Lung microvascular endothelial cell (primary cell): ENCODE results near the gene HGFAC. TPM values are rescaled to one million over a fixed set of nuclear protein-coding genes. Genes with fewer than 3 reads are reported as not detected.

Experiments used
- DNase-seq, 2 donors: peaks; one replicate each; pipeline versions ENCODE4 v3.0.0 to v3.0.0-alpha.2; 2010; ENCODE audit warnings: low read depth in 2 of 2
- total RNA-seq: library from RNA; depleted of rRNA; stranded (reverse); fragments of >200 nt; gene quantifications from 2 replicates; pipeline ENCODE4 v1.2.1, GENCODE V29; 2014

The HGFAC gene
- total RNA-seq, 1 donor from 2014 or later: 0.20 TPM

DNA sequence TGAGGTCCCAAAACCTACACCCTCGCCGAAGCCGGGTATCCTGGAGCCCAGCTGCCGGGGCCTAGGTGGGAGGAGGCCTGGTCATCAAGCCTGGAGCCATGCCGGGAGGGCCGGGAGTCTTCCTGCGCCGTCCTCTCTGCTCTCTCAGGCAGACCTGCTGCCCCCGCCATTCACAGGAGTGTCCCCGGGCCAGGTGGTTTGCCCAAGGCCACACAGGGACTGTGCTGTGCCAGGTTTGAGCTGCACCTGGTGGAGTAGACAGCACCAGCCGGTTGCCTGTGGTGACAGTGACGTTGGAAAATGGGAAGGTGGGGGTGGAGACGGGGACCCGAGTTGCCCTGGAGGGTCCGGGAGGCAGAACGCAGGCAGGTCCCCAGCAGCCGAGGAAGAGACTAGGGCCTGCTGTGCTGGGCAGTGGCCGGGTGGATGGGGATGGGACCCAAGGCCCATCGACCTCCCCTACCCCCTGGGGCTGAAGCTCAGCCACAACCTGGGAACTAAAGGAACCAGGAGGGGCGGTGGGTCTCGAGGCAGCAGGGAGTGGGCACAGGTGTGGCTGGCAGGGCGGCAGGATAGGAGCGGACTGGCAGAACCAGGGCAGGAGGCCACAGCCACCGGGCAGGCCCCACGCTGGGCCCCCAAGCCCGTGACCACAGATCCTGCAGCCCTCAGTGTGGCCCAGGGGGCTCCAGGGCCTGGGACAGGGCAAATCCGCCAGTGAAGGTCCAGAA, 30.8 kb downstream of the HGFAC start:
- DNase-seq: no peak

DNA sequence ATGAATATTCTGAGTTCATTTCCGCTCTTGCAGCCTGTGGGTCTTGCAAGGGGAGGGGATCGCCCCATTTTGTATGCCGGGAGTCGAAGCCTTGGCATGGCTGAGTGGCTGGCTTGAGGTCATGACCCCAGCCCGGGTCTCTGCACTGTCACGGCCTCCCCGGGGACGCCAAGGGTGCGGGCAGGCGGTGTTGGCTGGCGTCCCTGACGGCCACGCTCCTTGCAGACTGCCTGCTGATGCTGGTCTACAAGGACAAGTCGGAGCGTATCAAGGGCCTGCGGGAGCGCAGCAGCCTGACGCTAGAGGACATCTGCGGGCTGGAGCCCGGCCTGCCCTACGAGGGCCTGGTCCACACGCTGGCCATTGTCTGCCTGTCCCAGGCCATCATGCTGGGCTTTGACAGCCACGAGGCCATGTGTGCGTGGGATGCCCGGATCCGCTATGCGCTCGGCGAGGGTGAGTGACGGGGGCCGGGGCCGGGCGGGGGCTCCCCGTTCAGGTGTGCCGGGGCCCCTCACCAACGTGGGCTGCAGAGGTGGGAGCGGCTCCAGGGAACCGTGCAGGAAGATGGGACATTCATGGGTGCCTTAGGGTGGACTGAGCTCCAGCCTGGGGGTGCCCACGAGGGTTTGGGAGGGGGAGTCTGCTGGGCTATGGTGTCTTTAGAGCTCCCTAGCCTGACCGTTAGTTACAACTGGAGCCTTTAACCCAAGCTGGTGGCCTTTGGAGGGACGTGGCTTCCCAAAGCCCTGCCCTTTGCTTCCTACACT, 31.6 kb downstream of the HGFAC start:
- DNase-seq: no peak

DNA sequence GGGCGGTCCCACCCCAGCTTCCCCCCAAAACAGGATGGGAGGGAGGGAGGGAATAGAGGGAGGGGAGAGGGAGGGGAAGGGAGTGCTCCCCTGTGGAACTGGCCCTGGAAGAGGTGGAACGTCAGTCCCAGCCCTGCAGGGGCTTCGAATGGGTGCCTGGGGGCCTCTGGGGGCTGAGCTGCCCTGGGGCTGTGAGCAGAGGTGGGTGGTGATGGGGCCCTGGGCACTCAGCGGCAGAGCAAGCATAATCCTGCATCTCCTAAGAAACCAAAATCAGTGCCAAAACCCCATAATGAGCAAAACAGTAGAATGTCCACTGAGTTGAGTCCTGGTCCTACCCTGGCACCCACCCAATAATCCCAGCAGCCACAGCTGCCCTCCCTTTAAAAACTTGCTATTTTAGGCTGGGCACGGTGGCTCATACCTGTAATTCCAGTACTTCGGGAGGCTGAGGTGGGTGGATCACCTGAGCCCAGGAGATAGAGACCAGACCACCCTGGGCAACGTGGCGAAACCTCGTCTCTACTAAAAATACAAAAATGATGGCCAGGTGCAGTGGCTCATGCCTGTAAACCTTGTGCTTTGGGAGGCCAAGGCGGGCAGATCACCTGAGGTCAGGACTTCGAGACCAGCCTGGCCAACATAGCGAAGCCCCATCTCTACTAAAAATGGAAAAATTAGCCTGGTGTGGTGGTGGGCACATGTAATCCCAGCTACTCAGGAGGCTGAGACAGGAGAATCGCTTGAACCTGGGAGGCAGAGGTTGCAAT, 32.4 kb downstream of the HGFAC start:
- no peak for DNase-seq

DNA sequence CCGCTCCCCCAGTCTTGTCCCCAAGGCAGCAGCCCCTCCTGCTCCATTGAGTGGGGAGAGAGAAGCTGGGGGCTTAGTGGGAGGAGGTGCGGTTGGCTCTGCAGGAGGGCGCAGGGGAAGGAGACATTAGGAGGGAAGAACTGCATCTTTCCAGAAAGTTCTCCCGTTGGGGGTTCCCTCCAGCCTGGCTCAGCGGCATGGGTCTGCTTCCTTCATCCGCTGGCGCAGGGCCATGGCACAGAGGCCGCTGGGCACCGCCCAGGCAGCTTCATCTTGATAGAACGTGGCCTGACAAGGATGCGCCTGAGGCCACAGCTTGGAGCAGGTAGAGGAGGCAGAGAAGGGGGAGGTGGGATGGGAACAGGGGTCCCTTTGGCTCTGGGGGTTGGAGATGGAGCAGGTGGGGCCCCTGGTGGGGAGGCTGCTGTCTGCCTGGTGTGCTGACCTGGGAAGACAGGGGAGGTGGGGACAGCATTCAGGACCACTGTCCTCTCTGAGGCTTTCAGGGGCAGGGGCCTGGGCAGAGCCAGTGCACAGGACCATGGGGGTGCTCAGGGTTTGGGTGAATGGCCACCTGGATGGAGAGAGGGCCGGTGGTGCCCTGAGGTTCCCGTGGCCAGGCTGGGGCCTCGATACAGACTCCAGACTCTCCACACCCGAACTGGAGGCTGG, 33.4 kb downstream of the HGFAC start:
- no peak for DNase-seq

DNA sequence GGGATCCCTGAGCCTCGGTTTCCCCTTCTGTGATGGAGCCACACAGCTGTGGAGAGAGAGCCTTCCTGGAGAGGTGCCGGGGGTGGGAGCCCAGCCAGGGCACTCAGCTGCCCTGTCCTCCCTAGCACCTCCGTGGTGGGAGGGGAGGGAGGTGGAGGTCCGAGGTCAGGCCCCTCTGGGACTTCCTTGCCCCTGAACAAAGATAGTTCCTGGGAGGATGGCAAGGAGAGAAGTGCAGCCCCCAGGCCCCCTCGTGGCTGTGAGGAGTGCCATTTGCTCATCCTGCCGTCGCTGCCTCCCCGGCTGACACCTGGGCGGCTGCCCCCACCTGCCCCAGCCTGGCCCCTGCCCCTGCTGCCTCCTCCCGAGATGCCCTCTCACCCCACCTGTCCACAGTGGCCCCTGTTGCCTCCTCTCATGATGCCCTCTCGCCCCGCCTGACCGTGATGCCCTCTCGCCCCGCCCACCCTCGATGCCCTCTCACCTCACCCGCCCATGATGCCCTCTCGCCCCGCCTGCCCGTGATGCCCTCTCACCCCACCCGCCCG, 34.0 kb downstream of the HGFAC start:
- no peak for DNase-seq

DNA sequence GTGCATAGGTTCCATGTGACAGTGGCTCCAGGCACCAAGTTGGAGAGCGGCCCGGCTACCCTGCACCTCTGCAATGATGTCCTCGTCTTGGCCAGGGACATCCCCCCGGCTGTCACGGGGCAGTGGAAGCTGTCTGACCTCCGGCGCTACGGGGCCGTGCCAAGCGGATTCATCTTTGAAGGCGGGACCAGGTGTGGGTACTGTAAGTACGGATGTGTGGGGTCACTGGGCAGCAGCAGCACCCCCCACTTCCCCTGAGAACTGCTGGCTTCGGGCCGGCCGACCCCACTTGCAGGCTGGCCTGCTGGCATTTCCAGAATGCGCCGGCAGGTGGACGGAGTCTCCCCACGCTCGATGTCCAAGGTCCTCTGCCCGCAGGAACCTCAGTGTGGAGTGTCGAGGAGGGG, 34.6 kb downstream of the HGFAC start:
- no peak for DNase-seq

DNA sequence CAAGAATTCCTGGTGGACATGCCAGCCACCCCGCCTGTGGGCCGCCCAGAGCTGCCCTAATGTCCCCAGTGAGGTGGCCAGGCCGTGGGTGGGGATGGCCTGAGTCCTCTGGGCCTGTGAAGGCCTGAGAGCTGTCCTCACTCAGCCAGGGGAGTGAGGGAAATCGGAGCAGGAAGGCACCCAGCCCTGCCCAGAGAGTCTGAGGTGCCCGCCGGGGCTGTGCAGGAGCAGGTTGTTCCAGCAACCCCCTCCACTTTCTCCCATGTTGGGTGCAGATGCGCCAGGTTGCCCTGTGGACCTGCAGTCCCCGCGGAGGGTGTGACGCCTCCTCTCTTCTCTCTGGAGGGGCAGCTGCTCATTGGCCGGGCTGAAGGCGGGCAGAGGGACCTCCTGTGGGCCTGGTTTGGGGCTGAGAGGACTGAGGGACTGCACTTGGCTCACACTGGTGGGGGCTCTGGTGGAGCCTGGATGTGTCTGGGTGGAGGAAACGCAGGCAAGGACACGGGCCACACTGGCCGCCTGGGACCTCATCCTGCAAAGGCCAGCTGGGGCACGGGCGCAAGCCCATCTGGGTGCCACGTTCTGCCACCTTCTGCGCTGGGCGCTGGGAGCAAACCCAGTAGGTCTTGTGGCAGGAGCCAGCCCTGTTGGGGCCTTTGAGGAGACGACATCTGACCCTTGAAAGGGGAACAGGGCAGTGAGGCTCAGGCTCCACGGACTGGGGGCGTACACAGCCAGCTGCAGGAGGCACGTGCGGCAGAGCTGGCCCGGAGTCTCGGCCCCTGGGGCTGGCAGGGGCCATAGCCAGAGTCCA, 35.4 kb downstream of the HGFAC start:
- DNase-seq: no peak

DNA sequence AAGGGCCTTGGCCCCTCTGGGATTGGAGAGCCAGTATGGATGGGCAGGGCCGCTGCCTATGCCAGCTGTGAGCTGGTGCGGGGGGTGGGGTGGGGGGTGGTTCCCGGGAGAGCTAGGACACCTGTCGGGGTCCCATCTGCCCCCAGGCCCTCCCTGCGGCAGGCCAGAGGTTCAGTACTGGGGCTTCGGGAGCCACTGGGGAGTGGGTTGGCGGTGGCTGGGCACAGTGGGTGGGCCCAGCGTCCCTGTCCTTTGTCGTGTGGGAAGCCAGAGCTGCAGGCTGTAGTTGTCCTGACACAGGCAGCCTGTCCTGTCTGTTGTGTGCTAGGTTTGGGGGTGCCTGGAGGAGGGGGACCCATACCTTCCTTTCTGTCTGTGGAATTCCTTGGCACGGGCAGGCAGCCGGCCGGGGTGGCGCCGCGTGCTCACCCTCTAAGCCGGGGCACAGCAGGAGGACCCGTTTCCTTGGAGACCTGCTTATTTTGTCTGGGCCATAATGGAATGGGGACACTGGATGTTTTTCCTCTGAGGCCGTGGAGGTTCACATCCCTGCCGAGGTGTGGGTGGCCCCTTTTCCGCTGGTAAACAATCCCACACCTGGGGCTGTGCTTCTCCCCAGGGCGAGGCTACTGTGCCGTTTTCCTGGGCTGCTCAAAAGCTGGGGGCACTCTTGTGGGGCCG, 36.1 kb downstream of the HGFAC start:
- no peak for DNase-seq

DNA sequence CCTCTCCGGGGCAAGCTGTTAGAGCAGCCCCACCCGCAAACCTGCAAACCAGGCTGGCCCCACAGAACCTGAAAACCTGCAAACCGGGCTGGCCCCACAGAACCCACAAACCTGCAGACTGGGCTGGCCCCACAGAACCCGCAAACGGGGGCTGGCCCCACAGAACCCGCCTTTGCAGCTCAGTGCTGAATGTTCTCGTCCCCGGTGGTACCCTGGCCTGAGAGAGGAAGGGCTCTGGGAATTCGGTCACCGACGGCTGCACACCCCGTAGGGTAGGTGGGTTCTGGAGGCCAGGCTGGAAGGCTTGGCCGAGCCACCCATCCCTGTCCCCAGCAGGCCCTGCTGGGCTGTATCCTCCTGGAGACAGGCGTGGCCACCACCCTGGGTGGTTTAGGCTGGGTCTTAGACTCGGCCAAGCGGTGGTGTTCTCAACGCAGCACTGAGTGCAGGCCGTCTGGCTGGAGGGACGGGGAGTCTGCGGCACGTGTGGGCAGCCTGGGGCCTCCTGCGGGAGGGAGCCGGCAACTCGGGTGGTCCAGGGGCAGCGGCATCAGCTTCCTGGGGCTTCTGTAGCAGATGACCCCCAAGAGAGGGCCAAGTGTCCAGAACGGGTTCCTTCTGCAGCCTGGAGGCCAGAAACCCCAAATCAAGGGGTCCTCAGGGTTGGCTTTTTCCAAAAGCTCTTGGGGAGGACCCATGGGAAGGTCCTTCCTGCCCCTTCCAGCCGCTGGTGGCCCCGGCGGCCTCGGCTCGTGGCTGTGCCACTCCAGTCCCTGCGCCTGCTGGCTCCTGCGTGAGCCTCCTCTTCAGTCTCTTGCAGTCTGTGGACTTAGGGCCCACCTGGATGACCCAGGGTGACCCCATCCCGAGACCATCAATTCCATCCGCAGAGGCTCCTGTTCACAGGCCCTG, 36.9 kb downstream of the HGFAC start:
- DNase-seq: no peak

DNA sequence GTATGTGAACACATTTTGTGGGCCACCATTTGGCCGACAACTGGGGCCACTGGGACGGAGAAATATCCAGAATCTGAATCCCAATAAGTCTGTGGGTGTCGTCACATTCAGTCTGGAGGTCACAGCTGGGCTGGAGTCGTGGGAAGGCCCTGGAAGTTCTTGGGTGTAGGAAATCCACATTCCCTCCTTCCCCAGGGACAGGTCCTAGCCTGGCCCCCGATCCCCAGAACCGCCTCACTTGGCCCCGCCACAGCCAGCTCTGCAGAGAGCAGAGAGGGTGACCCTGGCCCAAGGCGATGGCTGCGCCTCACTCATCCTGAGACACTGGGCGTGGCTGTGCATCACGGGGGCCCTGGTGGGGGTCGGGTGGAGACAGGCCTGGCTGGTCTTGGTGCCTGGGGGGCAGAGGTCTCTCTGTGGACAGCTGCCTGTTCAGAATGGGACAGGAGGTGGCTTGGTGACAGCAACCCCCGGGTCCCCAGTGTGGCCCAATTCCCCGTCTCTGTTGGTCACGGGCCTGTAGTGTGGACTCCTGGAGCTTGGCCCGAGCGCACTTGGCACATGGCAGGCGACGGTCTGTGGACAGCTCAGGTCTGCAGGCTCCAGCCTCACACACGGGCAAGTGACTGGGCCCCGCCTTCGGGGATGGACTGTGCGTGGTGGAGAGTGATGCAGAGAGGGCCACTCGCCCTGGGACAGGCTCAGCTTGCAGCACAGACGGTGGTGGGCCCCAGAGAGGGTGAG, 37.8 kb downstream of the HGFAC start:
- DNase-seq: no peak

DNA sequence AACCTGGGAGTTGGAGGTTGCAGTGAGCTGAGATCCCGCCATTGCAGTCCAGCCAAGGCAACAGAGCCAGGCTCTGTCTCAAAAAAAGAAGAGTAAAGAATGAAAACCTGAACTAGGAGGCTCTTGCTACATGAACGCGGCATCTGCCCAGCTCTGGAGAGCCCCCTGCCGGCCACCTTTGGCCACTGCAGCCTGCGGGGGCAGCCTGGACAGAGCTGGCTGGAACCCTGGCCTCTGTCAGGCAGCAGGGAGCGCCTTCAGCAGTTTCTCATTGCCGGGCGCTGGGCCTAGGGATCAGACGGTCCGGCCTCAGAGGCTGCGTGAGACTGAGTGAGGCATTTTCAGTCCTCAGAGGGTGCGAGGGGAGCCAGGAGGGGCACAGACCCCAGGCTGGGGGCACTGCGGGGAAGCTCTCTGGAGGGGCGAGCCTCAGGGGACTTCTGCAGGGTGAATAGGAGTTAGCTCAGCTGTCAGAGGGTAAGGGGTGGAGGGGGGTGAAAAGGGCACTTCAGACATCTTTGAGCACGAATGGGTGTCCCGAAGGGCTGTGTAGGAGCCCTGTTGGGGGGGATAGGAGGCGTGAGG, 38.9 kb downstream of the HGFAC start:
- DNase-seq: peak; percentile 64 to 71

DNA sequence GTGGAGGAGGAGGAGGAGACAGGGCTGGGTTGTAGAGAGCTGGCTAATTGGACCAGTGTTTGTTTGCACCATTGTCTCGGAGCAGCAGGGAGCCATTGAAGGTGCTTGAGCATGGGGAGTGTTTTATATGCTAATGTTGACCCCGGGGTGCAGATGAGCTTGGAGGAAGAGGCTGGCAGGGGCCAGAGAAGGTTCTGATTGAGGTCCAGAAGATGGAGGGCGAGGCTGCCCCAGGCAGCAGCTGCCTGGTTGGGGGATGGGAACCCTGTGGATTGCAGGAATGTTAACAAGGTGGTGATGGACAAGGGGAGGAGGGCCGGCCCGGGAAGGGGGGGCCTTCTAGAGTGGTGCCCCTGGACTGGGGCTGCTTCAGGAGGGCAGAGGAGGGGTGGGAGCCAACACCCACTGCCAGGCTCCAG, 39.4 kb downstream of the HGFAC start:
- DNase-seq: no peak

DNA sequence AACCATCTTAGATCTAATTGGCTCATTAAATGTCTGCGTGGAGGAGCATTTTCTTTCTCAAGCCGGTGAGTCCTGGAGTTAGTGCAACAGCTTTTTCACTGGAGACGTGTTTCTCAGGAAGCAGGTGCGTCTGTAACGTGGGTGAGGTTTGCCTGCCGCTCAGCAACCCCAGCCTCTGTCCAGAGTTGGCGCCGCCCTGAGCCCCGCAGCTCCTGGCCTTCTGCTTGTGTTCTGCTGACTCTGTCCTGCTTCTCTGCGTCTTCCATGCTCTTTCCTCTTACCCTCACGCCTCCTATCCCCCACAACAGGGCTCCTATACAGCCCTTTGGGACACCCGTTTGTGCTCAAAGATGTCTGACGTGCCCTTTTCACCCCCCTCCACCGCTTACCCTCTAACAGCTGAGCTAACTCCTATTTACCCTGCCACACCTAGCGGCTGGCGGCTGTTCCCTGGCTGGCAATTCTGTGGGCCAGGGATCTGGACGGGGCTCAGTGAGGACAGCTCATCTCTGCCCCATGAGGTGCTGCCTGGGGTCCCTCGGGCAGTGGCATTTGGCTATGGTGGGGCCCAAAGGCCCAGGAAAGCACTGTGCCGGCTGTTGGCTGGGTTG, 40.1 kb downstream of the HGFAC start:
- DNase-seq: no peak

DNA sequence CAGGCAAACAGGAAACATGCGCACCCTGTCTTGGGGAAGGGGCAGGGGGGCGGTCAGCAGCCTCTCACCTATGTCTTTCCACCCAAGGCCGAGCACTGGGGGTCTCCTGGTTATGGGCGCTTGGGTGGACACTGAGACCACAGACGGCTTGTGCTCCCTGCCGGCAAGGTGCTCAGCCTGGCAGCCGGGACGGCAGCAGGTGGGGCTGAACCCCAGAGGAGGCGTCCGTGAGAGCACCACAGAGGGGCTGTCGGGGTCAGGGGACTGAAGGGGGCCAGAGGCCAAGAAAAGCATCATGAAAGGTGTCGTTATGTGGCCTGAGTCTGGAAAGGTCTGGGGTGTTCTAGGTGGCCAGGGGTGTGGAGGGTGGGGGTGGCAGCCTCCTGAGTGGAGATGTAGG, 40.9 kb downstream of the HGFAC start:
- DNase-seq: no peak

DNA sequence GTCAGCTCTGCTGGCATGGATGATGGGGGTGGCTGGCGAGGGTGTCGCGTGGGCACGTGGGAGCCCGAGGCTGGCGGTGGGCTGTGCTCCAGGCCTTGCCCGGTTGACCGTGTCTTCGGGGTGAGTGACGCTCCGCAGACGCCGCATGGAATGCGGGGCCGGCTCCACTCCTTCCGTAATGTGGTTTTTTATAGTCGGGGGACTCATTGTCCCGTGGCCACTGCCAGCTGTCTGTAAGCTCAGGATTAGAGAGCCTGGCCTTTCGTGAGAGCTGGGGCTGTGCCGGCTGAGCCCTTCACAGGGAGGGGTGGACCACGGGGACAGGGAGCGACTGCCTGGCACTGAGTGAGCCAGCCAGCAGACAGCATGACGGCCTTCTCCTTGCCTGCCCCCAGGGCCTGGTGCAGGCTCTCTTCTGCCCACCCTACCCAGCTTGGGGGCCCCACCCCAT, 41.7 kb downstream of the HGFAC start:
- DNase-seq: no peak

DNA sequence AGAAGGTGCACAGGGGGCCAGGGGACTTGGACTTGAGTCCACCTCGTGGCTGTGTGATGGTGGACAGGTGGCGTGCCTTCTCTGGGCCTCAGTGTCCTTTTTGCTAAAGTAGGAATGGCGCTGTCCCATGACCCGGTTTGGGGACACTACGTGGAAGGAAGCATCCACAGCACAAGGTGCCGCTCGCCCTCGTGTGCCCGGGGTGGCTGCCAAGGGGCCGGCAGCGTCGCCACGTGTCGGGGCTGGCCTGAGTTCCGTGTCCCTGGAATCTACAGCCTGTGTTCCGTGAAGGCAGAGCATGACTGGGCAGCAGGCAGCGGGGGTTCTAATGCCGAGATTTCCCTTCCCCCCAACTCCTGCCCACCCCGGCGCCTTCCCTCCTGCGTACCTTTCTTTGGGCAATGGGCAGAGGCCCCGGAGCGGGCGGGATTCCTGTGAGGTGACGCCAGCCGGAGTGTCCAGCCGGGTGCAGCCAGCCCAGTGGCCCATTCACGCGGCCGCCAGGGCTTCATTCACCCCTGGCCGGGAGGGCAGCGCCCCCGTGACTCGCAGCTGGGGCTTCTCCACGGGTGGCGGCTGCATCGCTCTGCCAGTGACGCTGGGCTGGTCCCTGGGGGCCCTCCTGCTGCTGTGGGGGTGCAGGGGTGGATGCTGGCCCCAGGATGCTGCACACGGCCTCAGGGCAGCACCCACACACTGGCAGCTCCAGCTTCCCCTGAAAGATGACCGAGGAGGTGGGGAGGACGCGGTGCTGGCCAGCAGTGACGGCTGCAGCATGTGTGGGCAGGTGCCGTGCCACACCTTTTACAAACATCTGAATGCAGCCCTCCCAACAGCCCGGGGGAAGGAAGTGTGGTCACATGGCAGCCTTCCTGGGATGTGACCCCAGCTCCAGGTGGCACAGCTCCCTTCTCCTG, 42.5 kb downstream of the HGFAC start:
- DNase-seq: no peak
